Central memory CD4-positive, alpha-beta T cell (primary cell): ENCODE measurements around the gene ERCC8.
"Not testable (repeated sequence)": the region's sequence is repeated elsewhere in the genome, so short reads cannot be mapped to it uniquely, and the experiment has no call there.

ENCODE experiments used
- DNase-seq: peaks from one replicate; pipeline ENCODE4 v3.0.0; 2022

The ERCC8 gene

DNA sequence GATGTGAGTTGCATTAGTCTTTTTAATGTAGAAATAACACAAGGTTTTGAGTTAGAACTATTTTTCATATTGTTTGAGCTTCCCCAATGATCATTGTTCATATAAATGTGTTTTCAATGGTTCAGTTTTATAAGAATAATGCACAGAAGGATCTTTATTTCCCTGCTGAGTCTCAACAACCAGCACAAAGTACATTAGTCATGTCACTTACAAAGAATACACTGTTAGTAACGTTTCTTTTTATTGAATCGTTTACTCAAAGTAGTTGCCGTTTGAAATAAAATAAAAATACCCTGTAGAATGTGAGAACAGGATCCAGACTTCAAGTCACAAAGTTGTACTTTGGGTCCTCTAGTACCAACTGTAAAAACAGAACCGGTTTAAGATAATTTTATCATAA is 41.5 kb downstream of the ERCC8 start:
- DNase-seq: no peak

DNA sequence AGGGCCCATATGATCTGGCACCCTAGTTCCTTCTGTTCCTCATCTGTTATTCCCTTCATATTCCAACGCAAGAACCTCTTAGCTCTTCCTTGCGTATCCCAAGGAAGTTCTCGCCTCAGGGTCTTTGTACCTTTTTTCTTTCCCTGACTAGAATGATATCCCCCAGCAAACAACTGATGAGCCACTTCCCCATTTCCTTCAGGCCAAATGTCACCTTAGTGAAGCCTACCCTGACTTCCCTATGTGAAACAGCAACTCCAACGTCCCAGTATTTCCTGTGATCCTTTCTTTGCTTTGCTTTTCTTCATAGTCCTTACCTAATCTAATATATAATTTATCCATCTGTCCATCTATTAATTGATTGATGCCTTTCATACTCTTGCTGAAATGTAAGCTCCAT is 47.9 kb downstream of the ERCC8 start:
- DNase-seq: no peak

DNA sequence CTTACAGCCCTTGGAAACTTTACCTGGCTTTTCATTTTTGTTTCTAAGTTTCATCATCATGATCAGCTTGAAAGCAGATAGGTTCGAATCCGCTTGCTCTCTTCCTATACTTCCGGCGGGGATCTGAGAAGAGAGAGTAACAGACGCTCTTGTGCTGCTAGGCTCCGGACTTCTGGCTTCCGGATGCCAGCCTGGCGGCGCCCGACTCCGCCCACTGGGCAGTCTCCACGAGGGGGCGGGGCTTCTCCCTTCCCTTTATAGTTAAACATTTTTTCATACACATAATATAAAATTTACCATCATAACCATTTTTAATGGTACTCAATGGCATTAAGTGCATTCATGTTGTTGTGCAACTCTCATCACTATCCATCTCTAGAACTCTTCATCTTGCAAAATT is 51.3 kb downstream of the ERCC8 start:
- DNase-seq: no peak

DNA sequence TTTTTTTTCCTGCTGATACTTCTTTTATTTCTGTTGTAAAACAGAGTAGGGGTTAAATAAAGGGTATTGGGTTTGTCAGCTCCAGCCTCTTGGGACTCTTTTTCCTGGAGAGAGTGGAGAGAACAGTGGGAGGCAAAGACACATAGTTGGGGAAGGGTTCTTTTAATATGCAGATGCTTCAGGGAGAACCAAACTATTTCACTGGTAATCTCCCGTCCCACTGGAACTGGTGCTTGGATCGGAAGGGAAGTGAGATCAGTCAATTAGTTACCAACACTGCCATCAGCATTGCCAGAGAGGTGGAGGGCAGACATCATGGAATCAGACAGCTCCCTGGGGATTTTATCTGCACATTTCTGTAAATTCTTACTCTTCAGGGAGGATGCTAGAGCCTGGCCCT is 53.2 kb downstream of the ERCC8 start:
- DNase-seq: no peak

DNA sequence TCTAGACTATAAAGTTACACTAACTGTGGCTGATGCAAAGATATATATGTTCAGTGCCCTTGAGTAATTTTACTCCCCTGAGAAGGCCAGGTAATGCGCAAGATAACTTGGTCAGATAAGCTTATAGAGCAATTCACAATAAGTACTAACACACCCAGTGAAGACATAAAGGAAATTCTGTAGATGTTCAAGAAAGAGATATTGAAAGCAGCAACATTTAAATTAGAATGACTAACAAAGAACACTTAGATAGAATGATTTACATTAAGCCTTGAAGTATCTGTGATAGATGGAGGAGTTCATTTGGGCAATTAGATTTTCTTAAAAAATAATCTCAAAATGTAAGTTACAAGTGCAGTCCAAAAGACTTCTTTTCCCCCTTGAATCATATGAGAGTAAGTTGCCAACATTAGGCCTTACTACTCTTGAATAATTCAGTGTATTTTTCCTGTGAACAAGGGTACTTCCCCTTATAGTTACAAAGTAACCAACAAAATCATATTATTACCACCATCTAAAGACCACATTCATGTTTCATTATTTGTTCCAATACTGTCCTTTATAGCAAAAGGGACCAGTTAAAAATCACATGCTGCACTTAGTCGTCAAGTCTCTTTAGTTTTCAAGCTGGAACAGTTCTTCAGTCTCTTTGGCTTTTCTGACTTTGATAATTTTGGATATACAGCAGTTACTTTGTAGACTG is 56.4 kb downstream of the ERCC8 start:
- no peak for DNase-seq

DNA sequence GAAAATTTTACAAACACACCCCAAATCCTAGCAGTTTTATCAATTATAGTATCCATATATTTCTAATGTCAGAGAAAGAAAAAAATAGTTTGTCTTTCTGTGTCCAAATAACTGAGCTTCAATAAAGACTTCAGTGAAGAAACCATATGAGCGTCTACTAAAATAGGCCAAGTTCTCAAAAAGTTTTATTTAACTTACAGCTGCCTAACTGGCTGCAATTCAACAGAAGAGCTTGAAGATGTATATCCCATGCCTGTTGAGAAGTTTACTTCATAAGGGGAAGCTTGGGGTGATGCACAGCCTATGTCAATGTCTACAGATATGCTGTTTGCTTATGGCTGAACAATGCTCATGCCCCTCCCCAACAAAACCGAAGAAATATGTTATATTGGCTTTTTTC is 57.1 kb downstream of the ERCC8 start:
- no peak for DNase-seq

DNA sequence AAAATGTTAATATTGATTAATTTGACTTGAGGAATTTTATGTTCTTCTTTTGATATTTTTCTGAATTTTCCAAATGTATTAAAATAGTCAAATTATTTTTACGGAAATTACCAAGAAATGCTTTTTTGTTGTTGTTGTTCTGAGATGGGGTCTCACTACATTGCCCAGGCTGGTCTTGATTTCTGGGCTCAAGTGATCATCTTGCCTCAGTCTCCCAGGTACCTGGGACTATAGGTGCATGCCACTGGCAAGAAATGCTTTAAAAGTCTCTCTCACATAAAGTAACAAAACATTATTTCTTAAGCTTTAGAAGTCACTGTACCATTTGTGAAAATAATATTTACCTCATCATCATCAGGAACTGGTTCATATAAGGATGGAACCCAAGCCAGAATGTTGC is 57.8 kb downstream of the ERCC8 start:
- DNase-seq: no peak

DNA sequence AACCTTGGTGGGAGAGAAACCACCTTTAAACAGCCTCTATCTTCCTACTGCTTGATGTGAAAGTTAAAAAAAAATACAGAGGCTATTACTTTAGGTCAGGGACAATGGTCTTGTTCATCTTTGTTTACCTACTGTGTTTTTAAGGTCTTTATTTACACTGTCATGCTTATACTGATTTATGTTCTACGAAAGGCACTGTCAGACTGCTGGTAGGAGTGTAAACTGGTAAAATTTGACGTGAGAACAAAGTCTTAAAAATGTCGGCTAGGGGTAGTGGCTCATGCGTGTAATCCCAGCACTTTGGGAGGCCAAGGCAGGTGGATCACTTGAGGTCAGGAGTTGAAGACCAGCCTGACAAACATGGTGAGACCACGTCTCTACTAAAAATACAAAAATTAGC is 58.7 kb downstream of the ERCC8 start:
- DNase-seq: no peak

DNA sequence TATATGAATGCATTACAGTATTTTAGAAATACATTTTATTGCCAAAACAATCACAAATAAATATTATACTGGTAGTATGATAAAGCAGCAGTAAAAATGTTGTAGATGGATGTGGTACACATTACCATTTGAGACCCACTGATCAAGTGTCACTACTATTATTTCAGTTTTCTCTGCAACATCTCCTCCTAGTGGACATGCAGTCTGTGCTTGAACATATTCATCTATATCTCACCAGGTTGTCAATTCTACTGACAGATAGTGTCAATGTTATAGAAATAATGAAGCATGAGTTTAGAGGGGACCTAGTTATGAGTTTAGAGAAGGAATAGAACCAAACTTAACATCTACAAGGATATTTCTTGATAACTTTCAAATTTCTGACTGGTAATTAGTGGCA is 61.6 kb downstream of the ERCC8 start:
- no peak for DNase-seq

DNA sequence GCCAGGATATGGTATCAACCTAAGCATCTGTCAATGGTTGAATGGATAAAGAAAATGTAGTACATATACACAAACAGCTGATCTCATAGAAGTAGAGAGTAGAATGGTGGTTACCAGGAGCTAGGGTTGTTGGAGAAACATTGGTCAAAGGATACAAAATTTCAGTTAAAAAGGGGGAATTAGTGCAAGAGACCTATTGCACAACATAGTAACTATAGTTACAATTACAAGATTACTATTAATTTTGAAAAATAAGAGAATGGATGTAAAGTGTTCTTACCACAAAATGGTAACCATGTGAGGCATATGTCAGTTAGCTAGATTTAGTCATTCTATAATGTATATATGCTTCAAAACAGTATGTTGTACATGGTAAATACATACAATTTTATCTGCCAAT is 72.0 kb downstream of the ERCC8 start:
- no peak for DNase-seq

DNA sequence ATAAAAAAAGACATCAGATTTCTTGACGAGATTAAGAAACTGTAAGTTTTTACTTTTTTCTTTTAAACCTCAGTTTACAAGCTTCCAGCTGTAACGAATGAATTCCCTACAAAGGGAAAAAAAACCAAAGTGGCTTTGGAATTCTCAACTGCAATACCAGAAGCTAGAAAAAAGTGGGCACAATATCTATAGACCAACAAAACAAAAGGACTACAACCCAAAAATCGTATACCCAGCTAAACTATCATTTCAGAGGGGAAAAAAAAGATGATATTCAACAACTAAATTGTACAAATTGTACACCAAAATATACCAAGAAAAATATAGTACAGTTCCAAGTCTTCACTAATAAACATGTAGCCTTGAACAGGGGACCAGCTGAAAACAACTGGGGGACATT is 74.0 kb downstream of the ERCC8 start:
- no peak for DNase-seq

DNA sequence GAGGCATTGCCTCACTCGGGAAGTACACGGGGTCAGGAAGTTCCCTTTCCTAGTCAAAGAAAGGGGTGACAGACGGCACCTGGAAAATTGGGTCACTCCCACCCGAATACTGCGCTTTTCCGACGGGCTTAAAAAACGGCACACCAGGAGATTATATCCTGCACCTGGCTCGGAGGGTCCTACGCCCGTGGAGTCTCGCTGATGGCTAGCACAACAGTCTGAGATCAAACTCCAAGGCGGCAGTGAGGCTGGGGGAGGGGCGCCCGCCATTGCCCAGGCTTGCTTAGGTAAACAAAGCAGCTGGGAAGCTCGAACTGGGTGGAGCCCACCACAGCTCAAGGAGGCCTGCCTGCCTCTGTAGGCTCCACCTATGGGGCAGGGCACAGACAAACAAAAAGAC is 84.3 kb downstream of the ERCC8 start:
- not testable (repeated sequence) for DNase-seq

DNA sequence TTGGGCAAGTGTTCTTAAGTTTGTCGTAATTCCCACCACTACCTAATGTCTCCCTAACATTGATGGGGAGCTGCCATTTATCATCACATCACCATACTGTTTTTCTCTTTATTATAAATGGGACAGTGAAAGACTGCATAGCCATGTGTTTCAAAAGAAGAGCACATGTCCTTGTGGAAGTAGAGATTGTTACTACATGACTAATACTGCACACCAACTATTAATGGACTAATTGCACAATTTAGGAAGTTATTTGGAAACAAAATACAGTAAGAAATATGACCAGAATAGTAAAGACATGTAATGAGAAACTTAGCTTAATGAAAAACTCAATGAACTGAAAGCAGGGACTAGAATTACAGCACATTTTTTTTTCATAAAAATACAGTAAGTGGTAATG is 88.8 kb downstream of the ERCC8 start:
- no peak for DNase-seq

DNA sequence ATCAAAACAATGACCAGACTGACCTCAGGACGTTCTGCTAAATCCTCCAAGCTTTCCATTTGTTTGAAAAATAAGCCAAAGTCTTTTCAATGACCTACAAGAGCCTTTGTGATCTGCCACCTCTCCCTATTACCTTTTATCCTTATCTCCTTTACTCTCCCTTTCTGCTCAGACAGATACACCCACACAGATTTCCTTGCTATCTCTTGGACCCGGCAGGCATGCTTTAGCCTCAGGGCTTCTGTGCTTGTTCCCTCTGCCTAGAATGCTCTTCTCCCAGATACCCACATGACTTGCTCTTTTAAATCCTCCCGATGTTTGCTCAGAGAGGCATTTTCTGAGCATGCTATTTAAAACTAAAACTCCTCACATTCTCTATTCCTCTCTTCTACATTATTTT is 91.9 kb downstream of the ERCC8 start:
- no peak for DNase-seq

DNA sequence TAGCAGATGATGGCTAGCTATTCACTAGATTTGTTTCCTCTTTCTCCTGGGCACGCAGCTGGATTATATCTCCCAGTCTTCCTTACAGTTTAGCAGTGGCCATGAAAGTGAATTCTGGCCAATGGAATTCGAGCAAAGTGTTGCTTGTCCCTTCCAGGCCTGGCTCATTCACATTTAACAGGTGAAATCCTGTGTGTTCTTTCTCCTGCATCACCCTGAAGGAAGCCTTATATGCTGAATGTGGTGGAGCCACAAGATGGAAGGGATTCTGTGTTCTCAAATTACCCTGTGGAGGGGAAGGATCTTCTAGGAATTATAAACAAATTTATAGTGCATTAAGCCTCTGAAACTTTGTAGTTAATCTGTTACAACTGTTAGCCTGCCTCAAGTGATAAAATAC is 92.6 kb downstream of the ERCC8 start:
- no peak for DNase-seq

DNA sequence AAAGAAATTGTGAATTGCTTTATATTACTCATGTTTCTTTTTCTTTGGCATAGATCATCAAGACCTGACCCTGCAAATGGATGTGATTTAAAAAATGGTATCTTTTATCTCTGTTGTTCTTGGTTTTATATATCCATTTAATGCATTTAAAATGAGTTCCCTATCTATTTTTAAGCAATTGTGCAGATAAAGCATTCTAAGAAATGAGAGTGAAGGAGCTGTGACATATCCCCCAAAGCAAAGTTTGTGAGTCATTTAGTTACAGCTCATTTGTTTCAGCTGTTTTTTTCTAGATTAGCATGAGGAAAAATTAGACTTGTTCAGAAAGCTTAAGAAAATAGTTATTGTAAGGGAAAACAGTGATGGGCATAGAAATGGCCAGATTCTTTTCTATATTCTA is 93.2 kb downstream of the ERCC8 start:
- DNase-seq: no peak

DNA sequence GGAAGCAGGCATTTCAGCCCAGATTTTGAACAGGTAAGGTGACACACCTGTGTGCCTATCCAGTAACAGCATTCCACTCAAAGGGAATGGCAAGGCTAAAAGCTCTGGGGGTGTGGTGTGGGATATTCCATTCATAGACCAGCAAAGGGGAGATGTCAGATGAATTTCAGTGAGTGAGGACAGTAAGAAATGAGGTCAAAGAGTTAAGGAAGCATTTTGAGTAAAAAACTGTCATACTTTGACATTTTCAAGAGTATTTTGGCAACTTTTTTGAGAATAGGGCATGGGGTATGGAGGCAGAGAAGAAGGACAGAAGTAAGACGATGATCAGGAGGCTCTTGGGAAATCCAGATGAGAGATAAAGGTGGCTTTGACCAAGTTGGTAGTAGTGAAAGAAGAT is 98.6 kb downstream of the ERCC8 start:
- DNase-seq: no peak

DNA sequence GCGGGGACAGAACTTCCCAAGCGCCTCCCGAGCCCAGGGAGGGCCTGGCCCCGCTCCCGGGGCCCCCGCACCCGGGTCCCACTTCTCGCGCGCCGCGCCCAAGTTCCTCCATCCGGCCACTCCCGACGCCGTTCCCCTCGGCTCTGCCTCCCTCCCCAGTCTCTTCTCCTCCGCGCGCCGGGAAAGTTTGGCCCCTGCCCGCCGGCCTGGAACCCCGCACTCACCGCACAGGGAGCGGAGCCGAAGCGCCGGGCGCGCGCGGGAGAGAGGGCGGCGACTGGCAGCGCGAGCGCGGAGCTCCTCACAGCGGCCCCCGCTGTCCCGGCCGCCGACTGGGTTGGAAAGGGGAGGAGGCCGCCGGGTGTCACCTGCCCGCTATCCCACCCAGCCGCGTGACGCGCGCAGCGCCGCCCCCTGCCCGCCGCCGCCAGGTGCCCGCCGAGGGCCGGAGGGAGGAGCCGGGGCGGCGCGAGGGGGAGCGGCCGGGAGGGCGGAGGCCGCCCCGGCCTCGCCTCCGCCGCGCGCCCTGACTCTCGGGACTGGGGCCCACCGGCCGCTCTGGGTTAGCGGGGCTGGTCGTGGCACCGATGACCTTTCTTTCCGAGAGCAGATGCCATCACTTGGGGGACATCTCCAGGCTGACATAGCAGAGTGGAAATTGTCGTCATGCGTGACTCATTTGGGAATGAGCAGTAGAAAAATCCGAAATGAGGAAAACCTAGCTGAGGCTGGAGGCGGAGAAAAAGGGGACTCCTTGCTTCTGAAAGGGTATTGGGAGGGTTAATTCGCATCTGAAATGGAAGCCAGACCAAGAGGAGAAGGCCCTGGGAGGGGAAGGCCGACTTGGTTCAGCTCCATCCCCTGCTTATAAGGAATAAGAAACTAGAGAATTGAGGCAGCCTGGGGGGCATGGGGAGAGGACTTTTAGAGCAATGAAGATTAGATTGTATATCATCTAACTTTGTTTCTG is 100.6 kb downstream of the ERCC8 start, which contains the start of gene ELOVL7:
ELOVL7 (minus strand) TSS at position 334 of the 970 bp plus-strand sequence. CDS start 56,872 bp downstream, outside the sequence.
- no peak for DNase-seq

DNA sequence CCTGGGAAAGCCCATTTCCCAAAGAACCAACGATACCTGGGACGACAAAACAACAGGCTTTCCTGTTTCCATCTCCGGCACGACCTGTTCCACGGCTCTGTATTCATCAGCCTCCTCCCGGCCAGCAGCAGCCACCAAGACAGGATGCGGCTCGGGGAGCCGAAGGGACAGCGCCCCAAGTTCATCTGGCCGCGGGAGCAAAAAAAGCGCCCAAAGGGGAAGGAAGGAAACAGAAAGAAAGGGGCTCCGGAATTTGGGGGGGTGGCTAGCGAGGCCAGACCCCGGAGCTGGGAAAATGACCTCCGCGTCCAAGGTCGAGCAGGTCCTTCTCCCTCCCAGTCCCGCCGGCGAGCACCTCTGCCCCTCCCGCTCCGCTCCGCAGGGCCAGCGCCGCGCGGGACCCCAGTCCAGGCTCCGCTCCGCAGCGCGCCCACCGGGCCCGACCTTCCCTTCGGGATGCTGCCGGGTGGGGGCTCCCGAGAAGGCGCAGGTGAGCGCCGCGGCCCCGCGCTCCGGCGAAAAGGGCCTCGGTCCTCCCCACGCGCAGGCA is 101.4 kb downstream of the ERCC8 start:
- no peak for DNase-seq

DNA sequence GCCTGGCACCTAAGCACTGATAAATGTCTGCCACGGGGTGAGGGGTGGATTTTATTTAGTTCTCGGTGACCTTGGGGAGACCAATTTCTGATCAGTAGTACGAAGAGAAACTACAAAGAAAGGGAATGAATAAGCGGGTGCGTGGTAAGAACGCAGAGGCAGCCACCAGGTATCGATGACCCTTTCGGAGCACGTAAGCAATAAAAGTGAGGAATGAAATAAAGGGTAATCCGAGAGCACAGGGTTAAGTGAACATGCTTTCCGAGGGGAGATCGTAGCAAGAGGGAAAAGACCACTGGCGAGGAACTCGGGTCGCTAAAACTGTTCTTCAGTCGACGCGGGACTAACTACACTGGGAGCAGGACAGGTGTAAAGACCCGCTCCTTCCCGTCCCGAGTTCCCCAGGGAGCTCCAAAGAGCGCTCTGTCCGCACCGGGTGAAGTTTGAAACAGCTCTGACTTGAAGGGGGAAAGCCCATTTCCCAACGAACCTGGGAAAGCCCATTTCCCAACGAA is 101.9 kb downstream of the ERCC8 start:
- DNase-seq: no peak

DNA sequence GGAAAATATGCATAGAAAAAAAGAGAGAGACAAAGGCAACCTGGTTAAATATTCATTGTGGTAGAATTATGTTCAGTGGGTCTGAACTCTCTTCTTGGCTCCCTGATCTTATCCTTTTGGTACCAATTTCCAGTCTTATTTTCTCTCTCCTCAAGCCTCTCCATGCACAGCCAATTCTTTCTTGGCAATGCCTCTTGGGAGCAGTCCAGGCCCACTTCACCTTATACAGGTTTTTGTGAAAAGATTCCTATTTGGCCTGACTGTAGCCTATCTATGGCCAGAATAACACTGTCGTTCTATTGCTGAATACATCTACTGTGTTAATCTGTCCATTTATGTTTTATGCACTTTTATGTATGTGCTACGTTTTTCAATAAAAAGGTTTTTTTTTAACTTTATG is 103.5 kb downstream of the ERCC8 start:
- no peak for DNase-seq

DNA sequence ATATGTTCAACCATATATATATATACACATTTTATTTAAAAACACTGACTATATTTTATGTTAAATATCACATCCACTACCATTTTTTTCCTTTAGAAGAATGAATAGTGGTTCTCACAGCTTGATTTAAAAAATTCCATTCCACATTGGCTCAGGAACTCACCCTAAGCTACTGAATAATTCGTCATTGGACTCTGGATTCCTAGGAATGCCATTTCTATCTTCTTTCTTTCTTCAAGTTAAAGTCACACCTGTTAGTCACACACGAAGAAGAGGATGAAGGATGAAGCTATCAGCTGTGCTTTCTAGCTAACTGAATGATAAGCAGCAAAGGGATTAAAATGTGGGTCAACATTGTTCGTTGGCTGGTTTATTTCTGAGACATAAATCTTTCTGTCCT is 108.7 kb downstream of the ERCC8 start:
- no peak for DNase-seq

DNA sequence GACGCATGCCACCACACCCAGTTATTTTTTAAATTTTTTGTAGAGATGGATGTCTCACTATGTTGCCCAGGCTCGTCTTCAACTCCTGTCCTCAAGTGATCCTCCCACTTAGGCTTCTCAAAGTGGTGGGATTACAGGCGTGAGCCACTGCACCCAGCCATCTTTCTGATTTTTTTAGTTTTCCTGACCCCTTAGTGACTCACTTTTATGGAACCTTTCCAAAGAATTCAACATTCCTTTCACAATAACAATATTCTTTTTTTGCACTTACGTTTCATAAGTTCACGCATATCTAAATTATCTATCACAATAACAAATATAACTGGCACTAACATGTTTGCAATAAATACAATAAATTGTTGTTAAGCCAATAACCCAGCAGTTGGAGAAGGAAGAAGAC is 109.3 kb downstream of the ERCC8 start:
- DNase-seq: no peak

DNA sequence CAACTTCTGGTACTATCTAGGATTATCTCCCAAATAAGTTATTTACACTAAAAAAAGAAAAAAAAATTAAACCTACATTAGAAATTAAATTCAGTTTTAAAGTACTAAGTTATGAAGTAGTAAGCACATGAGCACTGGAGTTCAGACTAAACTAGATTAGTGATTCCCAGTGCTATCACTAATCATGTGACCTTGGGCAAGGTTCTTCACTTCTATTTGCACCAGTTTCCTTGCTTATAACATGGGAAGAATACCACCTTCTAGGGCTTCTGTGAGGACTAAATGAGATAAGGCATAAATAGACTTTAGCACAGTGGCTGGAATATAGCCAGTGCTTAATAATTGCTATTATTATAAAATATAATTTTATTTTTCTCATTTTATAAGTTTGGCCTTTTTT is 111.3 kb downstream of the ERCC8 start:
- no peak for DNase-seq
